Measurements from ENCODE around the gene CATSPER3. TPM values are rescaled to one million over a fixed set of nuclear protein-coding genes. Genes with fewer than 3 reads are reported as not detected.

The CATSPER3 gene
- total RNA-seq, 1 donor from 2014 or later, result not detected

GRCh38 chr5:135041145-135041587 is 73.5 kb downstream of the CATSPER3 start:
- DNase-seq (ENCODE audit: low read depth), result no peak
- TF ChIP-seq CTCF (conservative IDR thresholded peaks at IDR 0.05; ENCODE audit: low read depth, low read length), result no peak
- no peak overlapping the region for H3K4me3 ChIP-seq (ENCODE audit: low read depth, low read length)

- no peak for TF ChIP-seq CTCF (conservative IDR thresholded peaks at IDR 0.05; ENCODE audit: low read depth, low read length)
- DNase-seq (ENCODE audit: low read depth), result no peak
- H3K4me3 ChIP-seq (ENCODE audit: low read depth, low read length), result no peak overlapping the region
Measured at GRCh38 chr5:135041726-135042125, 74.0 kb downstream of the CATSPER3 start.

- no peak overlapping the region for H3K4me3 ChIP-seq (ENCODE audit: low read depth, low read length)
- DNase-seq (ENCODE audit: low read depth), result no peak
- TF ChIP-seq CTCF (conservative IDR thresholded peaks at IDR 0.05; ENCODE audit: low read depth, low read length), result no peak
Measured at GRCh38 chr5:135042595-135042994, 74.9 kb downstream of the CATSPER3 start.

- no peak for DNase-seq (ENCODE audit: low read depth)
- TF ChIP-seq CTCF (conservative IDR thresholded peaks at IDR 0.05; ENCODE audit: low read depth, low read length), result no peak
- H3K4me3 ChIP-seq (ENCODE audit: low read depth, low read length), result no peak overlapping the region
Measured at GRCh38 chr5:135045488-135045887, 77.8 kb downstream of the CATSPER3 start.

GRCh38 chr5:135046661-135047346 is 79.1 kb downstream of the CATSPER3 start:
- no peak for TF ChIP-seq CTCF (conservative IDR thresholded peaks at IDR 0.05; ENCODE audit: low read depth, low read length)
- H3K4me3 ChIP-seq (ENCODE audit: low read depth, low read length), result no peak overlapping the region
- DNase-seq (ENCODE audit: low read depth), result no peak

- H3K4me3 ChIP-seq (ENCODE audit: low read depth, low read length), result no peak overlapping the region
- no peak for TF ChIP-seq CTCF (conservative IDR thresholded peaks at IDR 0.05; ENCODE audit: low read depth, low read length)
- DNase-seq (ENCODE audit: low read depth), result no peak
Measured at GRCh38 chr5:135047347-135047695, 79.6 kb downstream of the CATSPER3 start.

- no peak for TF ChIP-seq CTCF (conservative IDR thresholded peaks at IDR 0.05; ENCODE audit: low read depth, low read length)
- H3K4me3 ChIP-seq (ENCODE audit: low read depth, low read length), result no peak overlapping the region
- DNase-seq (ENCODE audit: low read depth), result no peak
Measured at GRCh38 chr5:135048286-135048685, 80.6 kb downstream of the CATSPER3 start.
